HG03442 (cell line): Measurements from ENCODE around the gene STARD4.

Source experiments
- ATAC-seq: cut with Tn5 transposase; IDR thresholded peaks from one replicate; pipeline ENCODE4 v1.9.1; 2021; ENCODE audit warnings: mild to moderate bottlenecking, moderate library complexity; ENCODE audit not compliant: unreplicated experiment

The STARD4 gene

DNA sequence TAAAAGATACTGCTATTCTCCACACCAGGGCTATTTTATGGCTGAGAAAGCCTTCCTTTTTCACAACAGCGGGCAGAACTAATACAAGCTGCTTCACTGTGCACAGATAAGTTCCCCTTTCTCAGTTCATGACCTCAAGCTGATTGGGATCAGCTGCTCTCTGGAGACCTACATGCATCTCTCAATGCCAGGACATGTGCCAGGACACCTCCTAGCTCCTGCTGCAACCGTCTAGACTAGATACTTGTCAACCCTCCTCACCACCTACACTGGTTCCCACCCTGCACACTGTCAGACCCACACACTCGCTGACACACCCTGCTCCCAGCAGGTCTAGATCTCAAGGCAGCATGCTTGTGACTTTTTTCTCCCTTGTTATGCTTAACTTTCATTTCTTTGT, 39.8 kb downstream of the STARD4 start:
- peak; percentile 67 for ATAC-seq

GRCh38 chr5:111472096-111472495, 40.2 kb downstream of the STARD4 start:
- no peak for ATAC-seq

- ATAC-seq = no peak
Measured at GRCh38 chr5:111469903-111470302, 42.4 kb downstream of the STARD4 start.

- ATAC-seq = no peak
Measured at GRCh38 chr5:111469293-111469896, 42.9 kb downstream of the STARD4 start.

- ATAC-seq = no peak
Measured at GRCh38 chr5:111463311-111463710, 49.0 kb downstream of the STARD4 start.

GRCh38 chr5:111461934-111462333, 50.4 kb downstream of the STARD4 start:
- ATAC-seq = no peak

DNA sequence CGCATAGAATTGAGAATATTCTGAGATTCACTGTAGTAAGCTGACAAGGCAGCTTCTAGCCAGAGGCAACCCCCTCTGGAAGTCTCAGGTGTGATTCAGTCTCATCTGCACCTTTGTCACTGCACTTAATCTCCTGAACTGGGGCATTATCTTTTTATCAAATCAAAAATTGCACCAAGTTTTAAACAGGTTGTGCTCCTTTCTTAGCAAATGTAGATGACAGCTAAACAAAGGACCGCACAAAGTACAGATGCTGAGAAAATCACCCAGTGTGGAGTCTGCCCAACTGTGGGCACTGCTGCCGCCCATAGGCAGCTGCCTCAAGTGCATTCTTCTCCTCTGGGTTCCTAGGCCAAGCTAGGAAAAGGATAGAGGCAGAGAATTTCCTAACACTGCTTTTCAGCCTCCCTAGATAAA, 51.1 kb downstream of the STARD4 start:
- ATAC-seq = no peak

DNA sequence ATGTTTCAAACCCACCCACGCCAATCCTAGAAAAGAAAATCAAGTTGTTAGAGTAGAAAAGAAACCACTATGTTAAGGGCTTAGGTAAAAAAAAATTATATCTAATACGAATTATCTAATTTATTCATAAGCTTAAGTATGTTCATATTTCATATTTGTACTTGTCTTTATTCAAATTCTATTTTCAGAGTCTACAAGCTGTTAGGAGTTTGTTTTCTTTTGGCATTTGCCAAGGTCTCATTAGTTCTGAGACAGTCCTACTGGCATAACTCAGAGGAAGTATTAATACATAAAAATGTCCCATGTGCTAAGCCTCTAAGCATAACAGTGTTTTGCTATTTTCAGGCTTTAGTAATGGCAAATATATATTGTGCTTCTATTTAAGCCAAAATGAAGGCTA, 57.6 kb downstream of the STARD4 start:
- ATAC-seq = no peak

- ATAC-seq = no peak
Measured at GRCh38 chr5:111454198-111454622, 58.1 kb downstream of the STARD4 start.

- no peak for ATAC-seq
Measured at GRCh38 chr5:111453747-111454146, 58.6 kb downstream of the STARD4 start.

DNA sequence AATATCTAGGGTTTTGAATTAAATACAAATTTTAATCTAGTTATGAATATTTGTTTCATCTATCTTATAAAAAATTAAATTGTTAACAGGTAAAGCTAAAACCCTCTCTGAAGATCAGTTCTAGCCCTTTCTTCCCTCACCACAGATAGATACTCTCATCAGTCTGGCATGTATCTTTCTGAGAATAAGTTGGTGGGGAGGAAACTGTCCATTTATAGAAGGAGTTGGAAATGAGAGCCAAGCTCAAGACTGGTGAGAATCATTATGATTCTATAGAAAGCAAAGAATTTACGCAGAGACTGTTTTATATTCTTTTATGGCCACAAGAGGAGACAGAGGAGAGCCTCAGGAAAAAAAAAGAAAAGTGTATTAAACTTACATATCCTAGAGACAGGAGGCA, 59.0 kb downstream of the STARD4 start:
- no peak for ATAC-seq

DNA sequence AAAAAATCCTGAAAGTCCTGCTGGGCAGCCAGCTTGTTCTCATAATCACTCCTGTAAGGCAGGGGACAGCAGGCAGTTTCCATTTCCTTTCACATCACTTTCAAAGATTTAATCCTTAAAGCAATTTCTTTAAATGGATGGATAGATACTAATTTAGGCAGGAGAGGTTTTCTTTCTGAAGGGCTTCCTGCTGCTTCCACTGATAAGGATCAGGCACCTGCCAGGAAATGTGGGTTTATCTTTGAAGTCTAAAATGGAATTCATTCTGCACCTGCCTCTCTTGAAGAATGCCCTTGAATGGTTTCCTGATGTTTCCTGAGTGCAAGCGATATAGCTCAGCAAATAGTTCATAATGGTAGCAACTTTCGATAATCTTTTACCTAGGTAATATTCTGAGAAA, 64.5 kb downstream of the STARD4 start:
- ATAC-seq = no peak

DNA sequence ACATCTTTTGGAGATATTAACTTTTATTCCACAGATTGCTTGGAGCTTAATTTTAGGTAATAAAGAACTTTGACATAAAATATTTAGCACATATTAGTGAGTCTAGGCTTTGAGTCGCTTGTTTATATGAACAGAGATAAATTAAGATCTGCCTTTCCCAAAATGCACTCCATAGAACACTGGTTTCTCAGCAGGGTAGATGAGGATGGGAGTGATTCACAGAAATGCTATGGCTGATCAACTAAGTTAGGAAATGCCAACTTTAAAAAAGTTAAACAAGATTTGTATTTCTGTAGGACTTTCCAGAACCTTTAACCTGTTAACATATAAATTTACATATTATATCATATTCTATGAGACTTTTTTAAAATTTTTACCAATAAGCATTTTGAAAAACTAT, 65.2 kb downstream of the STARD4 start:
- ATAC-seq = no peak
